Stimulated activated CD8-positive, alpha-beta memory T cell treated with anti-CD3 and anti-CD28 coated beads, Interleukin-15, amount 100 ng/mL, for 48 hours (primary cell): ENCODE measurements around the gene DIP2C.
"Not testable (repeated sequence)": the region's sequence is repeated elsewhere in the genome, so short reads cannot be mapped to it uniquely, and the experiment has no call there.

Experiments
- DNase-seq, 2 donors: peaks; one replicate each; pipeline ENCODE4 v3.0.0-alpha.2; 2020; ENCODE audit warnings: low read depth in 2 of 2

Gene DIP2C

GRCh38 chr10:308572-309085 is 380.8 kb downstream of the DIP2C start:
- no peak for DNase-seq

- no peak for DNase-seq
Measured at GRCh38 chr10:308101-308500, 381.4 kb downstream of the DIP2C start.

GRCh38 chr10:307659-308058 is 381.8 kb downstream of the DIP2C start:
- no peak for DNase-seq

GRCh38 chr10:306675-307185 is 382.7 kb downstream of the DIP2C start:
- DNase-seq = no peak

- no peak for DNase-seq
Measured at GRCh38 chr10:306007-306674, 383.3 kb downstream of the DIP2C start.

GRCh38 chr10:305034-305433 is 384.4 kb downstream of the DIP2C start:
- no peak for DNase-seq

- no peak for DNase-seq
Measured at GRCh38 chr10:301536-301935, 387.9 kb downstream of the DIP2C start.

- DNase-seq = not testable (repeated sequence)
Measured at GRCh38 chr10:300580-300979, 388.9 kb downstream of the DIP2C start.

- DNase-seq = no peak
Measured at GRCh38 chr10:299969-300368, 389.5 kb downstream of the DIP2C start.

- DNase-seq = no peak
Measured at GRCh38 chr10:299512-299911, 390.0 kb downstream of the DIP2C start.

GRCh38 chr10:298033-298432 is 391.4 kb downstream of the DIP2C start:
- DNase-seq = no peak

GRCh38 chr10:297567-297966 is 391.9 kb downstream of the DIP2C start:
- DNase-seq = no peak

- DNase-seq = no peak
Measured at GRCh38 chr10:293636-294035, 395.8 kb downstream of the DIP2C start.

GRCh38 chr10:290026-290725 is 399.3 kb downstream of the DIP2C start:
- DNase-seq = no peak

GRCh38 chr10:289581-289980 is 399.9 kb downstream of the DIP2C start:
- DNase-seq = no peak

GRCh38 chr10:288316-289200 is 400.9 kb downstream of the DIP2C start:
- DNase-seq = no peak

- no peak for DNase-seq
Measured at GRCh38 chr10:287814-288213, 401.7 kb downstream of the DIP2C start.

- no peak for DNase-seq
Measured at GRCh38 chr10:287026-287709, 402.3 kb downstream of the DIP2C start.

- no peak for DNase-seq
Measured at GRCh38 chr10:285216-285615, 404.3 kb downstream of the DIP2C start.

- peak; percentile 34 to 41 for DNase-seq
Measured at GRCh38 chr10:283916-284356, 405.5 kb downstream of the DIP2C start.

GRCh38 chr10:283140-283479 is 406.4 kb downstream of the DIP2C start:
- no peak for DNase-seq
